ENCODE data around the gene MAPK7. TPM values are rescaled to one million over a fixed set of nuclear protein-coding genes. Genes with fewer than 3 reads are reported as not detected.

Gene MAPK7
- total RNA-seq, 1 donor from 2014 or later, result 22.6 TPM

DNA sequence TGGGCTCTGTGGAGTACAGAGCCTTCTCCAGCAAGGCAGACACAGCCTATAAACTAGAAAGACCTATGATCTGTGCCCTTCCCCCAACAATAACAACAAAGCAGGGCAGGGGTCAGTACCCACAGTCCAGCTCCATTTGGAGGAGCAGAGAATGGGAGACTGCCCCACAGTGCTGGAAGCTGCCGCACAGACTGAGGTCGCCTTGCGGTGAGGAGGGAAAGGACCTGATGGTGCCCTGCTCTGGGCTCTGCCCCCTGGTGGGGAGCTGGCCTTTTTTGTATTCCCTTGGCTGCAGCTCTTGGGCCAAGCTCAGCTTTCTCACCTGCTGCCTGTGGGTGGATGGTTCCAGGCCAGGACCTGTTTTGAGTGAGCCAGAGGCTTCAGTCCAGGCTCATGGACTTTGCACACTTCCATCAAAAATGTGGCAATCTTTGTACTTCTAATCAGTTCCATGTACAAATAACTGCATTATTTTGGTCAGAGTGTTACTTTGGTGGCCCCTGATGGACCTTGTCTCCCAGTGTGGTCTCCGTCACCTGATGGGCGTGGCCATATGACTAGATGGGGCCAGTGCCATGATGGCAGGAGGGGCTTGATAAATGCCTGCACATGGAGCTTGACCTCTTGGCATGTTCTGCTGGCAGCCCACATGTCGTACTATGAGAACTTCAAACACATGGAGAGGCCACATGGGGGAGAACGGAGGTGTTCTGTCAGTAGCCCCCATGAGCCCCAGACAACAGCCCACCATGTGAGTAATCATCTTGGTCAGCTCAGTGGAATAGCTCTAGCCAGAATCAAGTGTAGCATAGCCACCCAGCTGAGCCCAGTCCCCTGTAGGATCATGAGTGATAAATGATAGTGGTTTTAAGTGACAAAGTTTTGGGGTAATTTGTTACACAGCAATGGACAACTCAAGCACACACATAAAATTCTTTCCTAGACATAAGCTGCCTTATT lies 40.0 kb upstream of the MAPK7 start:
- intact Hi-C loops (cut with micrococcal nuclease), result no loop called here
- H3K4me3 Mint-ChIP-seq, result no peak overlapping the region
- H3K4me1 Mint-ChIP-seq, result no peaks in the 10 kb centered on the region
- no peak overlapping the region for H3K27ac Mint-ChIP-seq
- peak; percentile 89 for DNase-seq
- no peaks in the 10 kb centered on the region for H3K9me3 Mint-ChIP-seq
- peaks cover 20% of the 10 kb centered on the region for H3K27me3 Mint-ChIP-seq
- H3K36me3 Mint-ChIP-seq (ENCODE audit: low read depth), result no peaks in the 10 kb centered on the region

DNA sequence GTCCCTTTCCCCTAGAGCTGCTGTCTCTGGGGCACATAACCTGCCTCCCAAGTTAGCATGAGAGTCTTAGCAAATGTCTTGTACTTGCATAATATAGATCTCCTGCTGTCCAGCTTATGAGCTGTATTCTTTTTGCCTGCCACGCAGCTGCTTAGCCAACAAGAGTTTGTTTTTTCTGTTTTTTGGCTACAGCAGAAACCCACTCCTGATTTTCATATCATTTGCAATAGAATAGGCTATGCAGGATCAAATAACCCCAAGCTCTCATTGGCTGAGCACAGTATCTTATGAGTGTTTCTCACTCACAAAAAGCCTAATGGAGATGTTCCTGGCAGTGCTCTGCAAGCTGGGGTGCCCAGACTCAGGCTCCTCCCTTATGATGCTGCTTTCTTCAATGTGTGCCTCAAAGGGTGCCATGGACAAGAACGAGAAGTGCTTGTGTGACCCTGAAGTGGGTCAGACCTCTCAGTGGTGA lies 38.9 kb upstream of the MAPK7 start:
- Mint-ChIP-seq H3K4me1 (no peaks in the 10 kb centered on the region), H3K4me3 (no peak overlapping the region), H3K9me3 (no peaks in the 10 kb centered on the region), H3K36me3 (ENCODE audit: low read depth) (no peaks in the 10 kb centered on the region), H3K27me3 (peaks cover 20% of the 10 kb centered on the region), H3K27ac (no peak overlapping the region)
- intact Hi-C loops (cut with micrococcal nuclease), result no loop called here
- no peak for DNase-seq

DNA sequence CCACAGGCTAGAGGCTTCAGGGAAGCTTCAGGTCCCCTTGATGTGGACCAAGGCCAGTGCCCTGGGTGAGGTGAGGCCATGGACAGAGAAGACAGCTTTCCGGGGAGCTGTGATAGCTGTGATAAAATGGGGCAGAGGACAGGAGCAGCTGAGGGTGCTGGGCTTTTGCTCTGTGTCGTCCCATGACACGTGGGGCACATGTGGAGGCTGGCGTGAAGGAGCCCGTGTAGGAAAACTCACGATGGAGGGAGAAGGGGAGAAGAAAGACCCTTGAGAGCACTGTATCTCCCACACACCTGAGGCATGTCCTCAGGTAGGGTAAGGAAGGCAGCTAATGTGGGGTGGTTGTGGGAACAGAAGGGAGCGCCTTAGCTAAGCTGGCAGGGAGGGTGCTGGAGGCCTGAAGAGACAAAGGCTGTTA lies 37.1 kb upstream of the MAPK7 start:
- no peaks in the 10 kb centered on the region for H3K9me3 Mint-ChIP-seq
- DNase-seq, result no peak
- H3K4me3 Mint-ChIP-seq, result no peak overlapping the region
- no peaks in the 10 kb centered on the region for H3K4me1 Mint-ChIP-seq
- intact Hi-C loops (cut with micrococcal nuclease), result no loop called here
- H3K36me3 Mint-ChIP-seq (ENCODE audit: low read depth), result no peaks in the 10 kb centered on the region
- H3K27me3 Mint-ChIP-seq, result peaks cover 17% of the 10 kb centered on the region
- no peak overlapping the region for H3K27ac Mint-ChIP-seq

DNA sequence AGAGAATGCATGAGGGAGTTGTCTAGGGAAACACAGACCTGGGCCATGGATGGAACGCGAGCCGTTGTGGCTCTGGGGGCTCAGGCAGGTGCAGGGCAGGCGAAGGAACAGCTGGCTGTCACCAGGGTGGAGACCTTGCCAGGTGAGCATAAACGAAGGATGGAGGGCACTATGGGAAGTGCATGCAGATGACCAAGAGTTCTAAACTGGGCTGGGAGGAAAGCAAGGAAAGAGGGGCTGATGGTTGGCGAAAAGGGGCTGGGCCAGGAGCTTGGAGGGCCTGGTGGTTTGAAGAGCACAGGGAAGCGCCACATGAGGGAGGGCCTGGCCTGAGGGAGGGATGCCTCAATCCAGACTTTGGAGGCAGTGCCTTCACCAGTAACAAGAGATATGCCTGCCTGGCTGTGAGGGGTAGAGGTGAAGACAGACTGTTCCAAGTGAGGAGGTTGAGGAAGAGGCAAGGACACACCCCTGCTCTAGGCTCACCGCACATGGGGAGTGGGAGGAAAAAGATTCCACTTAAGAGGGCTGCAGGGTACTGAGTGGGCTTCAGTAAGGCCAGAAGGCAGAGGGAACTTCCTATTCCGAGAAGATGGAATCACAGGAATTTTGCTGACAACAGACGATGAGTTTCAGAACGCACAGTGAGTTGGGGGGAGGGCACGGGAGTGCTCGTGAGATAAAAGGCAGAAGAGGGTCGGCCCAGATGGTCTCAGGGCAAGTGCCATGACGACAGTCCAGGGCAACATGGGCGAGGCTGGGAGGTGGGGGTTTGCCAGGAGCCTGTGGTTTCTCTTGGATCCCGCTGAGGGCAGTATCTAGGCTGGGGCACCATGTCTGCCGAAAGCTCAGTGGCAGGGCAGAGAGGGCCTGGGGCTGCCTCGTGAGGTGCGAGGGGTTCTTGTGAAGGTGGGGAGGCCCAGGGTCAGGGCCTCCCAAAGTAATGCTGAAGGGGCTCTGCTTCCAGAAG lies 36.4 kb upstream of the MAPK7 start:
- Mint-ChIP-seq H3K27me3 (peaks cover 17% of the 10 kb centered on the region), H3K27ac (no peak overlapping the region), H3K4me3 (no peak overlapping the region), H3K36me3 (ENCODE audit: low read depth) (no peaks in the 10 kb centered on the region), H3K4me1 (peaks cover 2% of the 10 kb centered on the region), H3K9me3 (no peaks in the 10 kb centered on the region)
- DNase-seq, result no peak
- intact Hi-C loops (cut with micrococcal nuclease), result no loop called here

DNA sequence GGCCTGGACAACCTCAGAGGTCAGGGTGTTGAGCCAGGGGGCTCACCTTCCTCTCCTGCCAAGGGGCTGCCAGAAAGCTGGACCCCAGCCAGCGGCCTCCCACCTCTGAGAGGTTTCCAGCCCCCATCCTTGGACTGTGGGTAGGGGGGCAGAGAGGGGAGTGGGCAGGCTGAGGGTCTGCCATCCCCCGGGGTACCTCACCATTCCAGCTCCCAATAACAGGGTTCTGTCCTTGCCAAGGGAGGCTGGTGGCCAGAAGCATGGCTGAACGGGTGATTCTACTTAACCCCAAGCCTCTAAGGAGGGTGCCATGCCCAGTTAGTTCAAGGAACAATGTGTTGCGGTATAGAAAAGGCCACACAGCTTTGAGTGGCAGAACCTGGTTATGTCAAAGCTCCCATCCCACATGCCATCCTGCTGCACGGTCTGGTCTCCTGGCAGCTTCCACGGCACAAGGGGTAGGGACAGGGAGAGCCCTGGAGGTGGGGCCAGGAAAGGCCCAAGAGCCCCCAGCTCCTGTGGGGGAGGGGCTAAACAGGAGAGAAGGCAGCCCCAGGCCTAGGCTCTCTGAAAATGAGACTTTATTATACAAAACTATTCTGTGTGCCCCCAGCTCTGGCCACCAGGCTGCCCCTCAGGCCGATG lies 35.6 kb upstream of the MAPK7 start:
- DNase-seq, result no peak
- Mint-ChIP-seq H3K4me1 (peaks cover 2% of the 10 kb centered on the region), H3K36me3 (ENCODE audit: low read depth) (no peaks in the 10 kb centered on the region), H3K27me3 (peaks cover 15% of the 10 kb centered on the region), H3K27ac (no peak overlapping the region), H3K4me3 (no peak overlapping the region), H3K9me3 (no peaks in the 10 kb centered on the region)
- intact Hi-C loops (cut with micrococcal nuclease), result no loop called here

DNA sequence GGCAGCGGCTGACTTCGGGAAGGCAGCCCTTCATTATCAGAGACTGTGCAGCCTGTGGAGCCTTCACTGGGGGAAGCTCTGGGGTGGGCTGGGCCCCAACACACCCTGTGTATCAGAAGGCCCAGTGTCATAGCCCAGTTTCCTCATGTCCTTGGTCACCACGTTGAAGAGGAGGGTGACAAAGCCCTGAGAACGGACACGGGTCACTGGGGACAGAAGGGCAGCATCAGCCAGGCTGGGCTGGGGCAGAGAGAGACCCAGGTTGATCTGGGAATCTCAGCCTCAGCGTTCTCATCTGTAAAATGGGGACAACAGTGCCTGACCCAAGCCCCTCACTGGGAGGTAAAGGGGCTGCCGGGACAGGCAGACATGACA lies 35.1 kb upstream of the MAPK7 start:
- no peak overlapping the region for H3K4me3 Mint-ChIP-seq

DNA sequence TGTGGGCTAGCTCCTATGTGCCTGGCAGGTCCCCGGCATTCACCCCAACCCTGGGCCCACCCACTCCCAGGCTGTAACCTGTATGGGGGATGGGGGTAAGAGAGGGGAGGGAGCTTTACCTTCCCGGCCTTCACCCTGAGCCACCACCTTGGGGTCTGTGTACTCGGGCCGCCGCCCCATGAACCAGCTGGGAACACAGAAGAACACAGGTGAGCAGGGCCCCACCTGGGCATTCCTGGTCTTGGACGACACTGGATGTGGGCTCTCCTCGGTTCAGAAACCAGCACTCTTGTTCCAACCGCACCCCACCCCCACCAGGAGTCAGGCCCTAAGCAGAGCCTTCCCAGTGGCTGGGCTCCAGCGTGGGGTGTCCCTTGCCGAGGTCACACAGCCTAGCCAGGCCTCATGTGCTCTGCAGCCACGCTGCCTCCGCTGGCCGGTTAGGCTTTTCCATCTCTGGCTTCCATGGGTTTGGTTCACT lies 34.6 kb upstream of the MAPK7 start:
- DNase-seq, result no peak
- Mint-ChIP-seq H3K27me3 (peaks cover 14% of the 10 kb centered on the region), H3K4me1 (peaks cover 2% of the 10 kb centered on the region), H3K27ac (no peak overlapping the region), H3K9me3 (no peaks in the 10 kb centered on the region), H3K36me3 (ENCODE audit: low read depth) (no peaks in the 10 kb centered on the region), H3K4me3 (no peak overlapping the region)
- intact Hi-C loops (cut with micrococcal nuclease), result no loop called here

More for the DNA sequence above, 35.1 kb upstream of the MAPK7 start:
- intact Hi-C loops (cut with micrococcal nuclease), result no loop called here
- peaks cover 2% of the 10 kb centered on the region for H3K4me1 Mint-ChIP-seq
- H3K27ac Mint-ChIP-seq, result no peak overlapping the region
- peaks cover 15% of the 10 kb centered on the region for H3K27me3 Mint-ChIP-seq
- H3K36me3 Mint-ChIP-seq (ENCODE audit: low read depth), result no peaks in the 10 kb centered on the region
- DNase-seq, result no peak
- no peaks in the 10 kb centered on the region for H3K9me3 Mint-ChIP-seq

DNA sequence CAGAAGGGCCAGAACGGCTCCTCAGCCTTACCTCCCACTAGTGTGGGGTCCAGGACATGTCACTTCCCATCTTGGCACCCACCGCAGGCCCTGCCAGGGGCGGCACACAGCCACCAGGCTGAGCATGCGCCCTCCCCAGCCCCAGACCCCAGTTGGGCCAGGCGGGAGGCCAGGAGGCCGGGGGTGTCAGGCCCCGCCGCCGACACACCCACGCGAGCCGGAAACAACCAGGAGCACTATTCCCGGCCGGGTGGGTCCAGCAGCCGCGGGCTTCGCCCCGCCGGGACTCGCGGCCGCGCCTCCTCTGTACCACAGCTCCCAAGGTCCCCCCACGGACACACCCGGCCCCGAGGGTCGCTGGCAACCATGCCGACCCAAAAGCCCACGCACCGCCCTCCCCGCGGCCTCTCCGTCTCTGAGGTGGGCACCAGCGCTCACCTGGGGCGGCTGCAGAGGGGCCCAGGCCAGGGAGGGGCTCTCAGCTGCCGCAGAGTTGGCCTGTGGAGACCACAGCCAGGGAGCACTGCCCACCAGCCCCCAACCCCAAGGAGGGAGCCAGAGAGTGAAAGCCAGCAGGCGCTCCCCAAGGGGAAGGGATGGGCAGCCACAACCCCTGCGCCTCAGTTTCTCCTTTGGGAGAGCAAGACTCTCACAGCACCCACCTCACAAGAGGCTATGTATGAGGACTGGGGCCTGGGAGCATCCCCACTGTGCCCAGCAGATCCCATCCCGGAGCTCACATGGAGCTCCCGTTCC lies 33.8 kb upstream of the MAPK7 start:
- no peaks in the 10 kb centered on the region for H3K36me3 Mint-ChIP-seq (ENCODE audit: low read depth)
- no peak for DNase-seq
- intact Hi-C loops (cut with micrococcal nuclease), result no loop called here
- H3K27ac Mint-ChIP-seq, result no peak overlapping the region
- no peaks in the 10 kb centered on the region for H3K9me3 Mint-ChIP-seq
- H3K4me1 Mint-ChIP-seq, result peaks cover 2% of the 10 kb centered on the region
- H3K27me3 Mint-ChIP-seq, result peaks cover 8% of the 10 kb centered on the region
- no peak overlapping the region for H3K4me3 Mint-ChIP-seq

DNA sequence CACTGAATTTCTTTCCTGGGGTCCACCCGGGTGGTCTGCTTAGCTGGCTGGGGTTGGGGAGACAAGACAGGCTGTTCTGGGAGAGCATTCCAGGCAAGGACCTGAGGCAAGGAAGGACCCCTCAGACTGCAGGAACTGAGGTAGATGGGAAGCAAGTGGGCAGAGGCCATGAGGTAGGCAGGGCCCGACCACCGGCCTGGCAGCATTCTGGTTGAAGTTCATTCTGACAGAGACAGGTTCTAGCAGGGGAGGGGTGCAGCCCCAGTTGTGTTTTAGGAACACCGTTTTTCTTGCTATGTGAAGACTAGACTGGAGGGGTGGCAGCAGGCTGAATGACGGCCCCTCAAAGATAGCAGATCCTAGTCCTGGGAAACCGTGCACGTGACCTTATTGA lies 33.2 kb upstream of the MAPK7 start:
- no peak overlapping the region for H3K27ac Mint-ChIP-seq
- no peak for DNase-seq
- peaks cover 7% of the 10 kb centered on the region for H3K27me3 Mint-ChIP-seq
- H3K4me1 Mint-ChIP-seq, result peaks cover 2% of the 10 kb centered on the region
- no peak overlapping the region for H3K4me3 Mint-ChIP-seq
- H3K36me3 Mint-ChIP-seq (ENCODE audit: low read depth), result no peaks in the 10 kb centered on the region
- no peaks in the 10 kb centered on the region for H3K9me3 Mint-ChIP-seq
- intact Hi-C loops (cut with micrococcal nuclease), result no loop called here

DNA sequence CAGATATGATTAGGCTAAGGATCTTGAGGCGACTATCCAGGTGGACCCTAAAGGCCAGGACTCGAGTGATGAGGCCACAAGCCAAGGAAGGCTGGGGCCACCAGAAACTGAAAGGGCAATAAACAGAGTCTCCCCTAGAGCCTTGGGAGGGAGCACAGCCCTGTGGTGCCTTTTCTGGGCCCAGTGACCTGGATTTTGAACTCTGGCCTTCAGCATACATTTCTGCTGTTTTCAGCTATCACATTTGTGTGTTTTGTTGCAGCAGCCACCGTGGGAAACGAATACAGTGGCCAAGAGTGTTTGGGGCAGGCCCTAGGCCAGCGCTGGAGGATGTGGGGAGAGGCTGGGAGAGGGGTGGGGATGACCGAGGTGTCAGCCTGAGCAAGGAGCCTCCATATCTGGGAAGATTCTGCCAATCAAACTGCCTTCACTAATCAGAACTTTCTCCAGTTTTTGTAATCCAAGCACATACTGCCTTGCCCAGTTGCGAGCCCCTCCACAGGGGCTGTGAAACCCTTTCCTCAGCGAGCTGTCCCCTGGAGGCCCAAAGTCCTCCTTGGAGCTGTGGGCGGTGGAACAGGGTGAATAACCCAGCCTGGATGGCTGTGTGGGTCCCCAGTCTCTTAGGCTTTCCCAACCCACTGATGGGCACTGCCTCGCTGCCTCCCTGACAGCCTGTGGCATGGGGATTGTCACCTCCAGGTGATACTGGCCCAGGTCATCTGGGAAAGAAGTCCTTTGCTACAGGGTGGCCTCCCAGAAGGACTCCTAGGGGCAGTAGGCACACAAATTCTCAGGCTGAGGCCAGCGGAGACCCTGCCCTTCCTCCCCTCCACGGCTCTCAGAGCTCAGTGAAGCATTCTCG lies 32.6 kb upstream of the MAPK7 start:
- Mint-ChIP-seq H3K9me3 (no peaks in the 10 kb centered on the region), H3K27ac (no peak overlapping the region), H3K4me3 (no peak overlapping the region), H3K4me1 (peaks cover 2% of the 10 kb centered on the region), H3K36me3 (ENCODE audit: low read depth) (no peaks in the 10 kb centered on the region), H3K27me3 (peaks cover 8% of the 10 kb centered on the region)
- intact Hi-C loops (cut with micrococcal nuclease), result no loop called here
- no peak for DNase-seq

DNA sequence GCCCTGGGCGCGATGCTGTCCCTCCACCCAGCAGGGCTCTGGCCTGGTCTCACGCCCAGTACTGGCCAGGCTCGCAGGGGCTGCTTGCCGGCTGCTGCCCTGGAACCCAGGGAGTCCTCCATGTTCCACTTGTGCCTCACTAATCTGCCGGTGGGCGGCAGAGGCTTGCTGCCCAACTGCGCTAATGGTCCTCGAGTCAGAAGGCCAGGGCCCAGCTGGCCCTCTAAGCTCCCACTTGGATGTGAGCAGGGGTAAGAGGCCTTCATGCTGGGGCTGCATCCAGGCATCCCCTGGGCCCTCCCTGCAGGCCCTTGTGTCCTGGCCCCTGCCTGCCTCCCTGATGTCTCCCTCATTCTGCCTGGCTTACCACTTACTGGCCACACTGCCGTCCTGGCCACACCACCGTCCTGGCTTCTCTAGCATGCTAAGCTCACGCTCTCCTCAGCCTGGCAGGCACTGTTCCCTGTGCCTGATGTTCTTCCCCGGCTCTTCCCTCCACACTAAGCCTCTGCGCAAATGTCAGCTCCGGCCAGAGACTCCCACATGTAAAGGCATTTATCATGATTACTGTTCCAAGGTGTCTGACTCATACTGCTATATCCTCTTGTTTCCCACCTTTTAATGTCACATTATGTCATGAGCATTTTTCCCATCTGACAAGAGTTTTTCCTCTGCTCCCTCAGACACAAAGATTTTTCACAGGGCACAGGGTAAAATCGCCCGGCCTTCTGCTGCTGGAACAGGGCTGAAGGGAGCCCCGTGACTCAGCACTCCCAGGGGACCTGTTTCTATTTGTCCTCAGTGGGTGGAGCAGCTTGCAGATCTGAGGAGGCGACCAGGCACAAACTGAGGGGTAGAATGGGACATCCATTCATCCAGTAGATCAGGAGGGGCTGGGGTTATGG lies 31.7 kb upstream of the MAPK7 start:
- no peak for DNase-seq
- H3K27me3 Mint-ChIP-seq, result peaks cover 6% of the 10 kb centered on the region
- intact Hi-C loops (cut with micrococcal nuclease), result no loop called here
- H3K36me3 Mint-ChIP-seq (ENCODE audit: low read depth), result no peaks in the 10 kb centered on the region
- no peaks in the 10 kb centered on the region for H3K9me3 Mint-ChIP-seq
- no peak overlapping the region for H3K4me3 Mint-ChIP-seq
- no peak overlapping the region for H3K27ac Mint-ChIP-seq
- peaks cover 2% of the 10 kb centered on the region for H3K4me1 Mint-ChIP-seq
